Measurements from ENCODE around the gene NCBP3. TPM values are rescaled to one million over a fixed set of nuclear protein-coding genes. Genes with fewer than 3 reads are reported as not detected.
"Not testable (repeated sequence)": the region's sequence is repeated elsewhere in the genome, so short reads cannot be mapped to it uniquely, and the experiment has no call there.

Gene NCBP3
- total and polyA plus RNA-seq, 4 donors = 23.8 to 63.2 (median 44.2) TPM

DNA sequence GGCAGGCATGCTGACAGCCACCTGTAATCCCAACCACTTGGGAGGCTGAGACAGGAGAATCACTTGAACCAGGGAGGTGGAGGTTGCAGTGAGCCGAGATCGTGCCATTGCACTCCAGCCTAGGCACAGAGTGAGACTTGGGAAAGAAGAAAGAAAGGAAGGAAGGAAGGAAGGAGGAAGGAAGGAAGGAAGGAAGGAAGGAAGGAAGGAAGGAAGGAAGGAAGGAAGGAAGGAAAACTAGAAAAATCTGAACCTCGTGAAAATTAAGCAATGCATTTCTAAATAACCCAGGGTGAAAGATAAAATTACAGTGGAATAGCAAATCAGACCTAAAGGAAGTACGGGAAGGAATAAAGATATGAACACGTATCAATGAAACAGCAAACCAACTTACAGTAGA lies 60.7 kb downstream of the NCBP3 start:
- WGBS (ENCODE audit: insufficient coverage) = no CpG with 5 or more reads among the region's 5 CpGs
- H3K27ac ChIP-seq (ENCODE audit: low read depth, low read length); H3K27me3 ChIP-seq (ENCODE audit: control insufficient read depth, insufficient read depth, low read length); H3K4me1 ChIP-seq (ENCODE audit: control insufficient read depth, insufficient read depth, low read length); DNase-seq (ENCODE audit: low read depth in 4 of 6, low spot score in 6 of 6); H3K9me3 ChIP-seq (ENCODE audit: control insufficient read depth, insufficient read depth, low read length); H3K36me3 ChIP-seq (ENCODE audit: control insufficient read depth, insufficient read depth, low read length); H3K4me3 ChIP-seq (ENCODE audit: low read depth, low read length): not testable (repeated sequence)

DNA sequence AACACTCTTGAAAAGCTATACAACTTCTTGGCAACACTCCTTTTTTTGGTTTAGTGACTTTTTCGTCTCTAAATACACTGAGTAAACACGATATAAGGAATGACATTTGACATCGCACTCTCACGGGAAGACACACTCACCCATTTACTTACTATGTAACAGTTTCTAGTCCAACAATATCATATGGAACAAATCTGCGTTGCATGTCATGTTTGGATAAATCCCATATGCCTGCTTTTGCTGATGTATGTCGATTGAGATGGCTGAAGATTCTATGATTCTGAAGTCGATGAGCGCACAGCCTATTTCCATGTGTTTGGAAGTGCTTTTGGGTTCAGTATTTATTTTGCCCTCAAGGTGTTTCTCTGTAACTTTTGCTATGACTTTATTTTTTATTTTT lies 63.3 kb downstream of the NCBP3 start:
- 89% methylated on average over 3 of the region's 8 CpGs for WGBS (ENCODE audit: insufficient coverage)
- Histone ChIP-seq H3K27me3 (ENCODE audit: control insufficient read depth, insufficient read depth, low read length) (no peaks in the 10 kb centered on the region), H3K4me1 (ENCODE audit: control insufficient read depth, insufficient read depth, low read length) (no peaks in the 10 kb centered on the region), H3K27ac (ENCODE audit: low read depth, low read length) (no peak overlapping the region), H3K9me3 (ENCODE audit: control insufficient read depth, insufficient read depth, low read length) (no peaks in the 10 kb centered on the region), H3K4me3 (ENCODE audit: low read depth, low read length) (no peak overlapping the region), H3K36me3 (ENCODE audit: control insufficient read depth, insufficient read depth, low read length) (no peaks in the 10 kb centered on the region)
- no peak for DNase-seq (ENCODE audit: low read depth in 4 of 6, low spot score in 6 of 6)

- no peak for DNase-seq (ENCODE audit: low read depth in 4 of 6, low spot score in 6 of 6)
- Histone ChIP-seq H3K36me3 (ENCODE audit: control insufficient read depth, insufficient read depth, low read length) (no peaks in the 10 kb centered on the region), H3K4me3 (ENCODE audit: low read depth, low read length) (no peak overlapping the region), H3K27me3 (ENCODE audit: control insufficient read depth, insufficient read depth, low read length) (no peaks in the 10 kb centered on the region), H3K4me1 (ENCODE audit: control insufficient read depth, insufficient read depth, low read length) (no peaks in the 10 kb centered on the region), H3K9me3 (ENCODE audit: control insufficient read depth, insufficient read depth, low read length) (no peaks in the 10 kb centered on the region), H3K27ac (ENCODE audit: low read depth, low read length) (no peak overlapping the region)
- WGBS (ENCODE audit: insufficient coverage) = no CpG with 5 or more reads among the region's 6 CpGs
These were observed 65.1 kb downstream of the NCBP3 start for GRCh38 chr17:3780986-3781385.

- no peaks in the 10 kb centered on the region for H3K9me3 ChIP-seq (ENCODE audit: control insufficient read depth, insufficient read depth, low read length)
- no peaks in the 10 kb centered on the region for H3K27me3 ChIP-seq (ENCODE audit: control insufficient read depth, insufficient read depth, low read length)
- no peak overlapping the region for H3K27ac ChIP-seq (ENCODE audit: low read depth, low read length)
- no peaks in the 10 kb centered on the region for H3K36me3 ChIP-seq (ENCODE audit: control insufficient read depth, insufficient read depth, low read length)
- H3K4me1 ChIP-seq (ENCODE audit: control insufficient read depth, insufficient read depth, low read length) = no peaks in the 10 kb centered on the region
- DNase-seq (ENCODE audit: low read depth in 4 of 6, low spot score in 6 of 6) = no peak
- WGBS (ENCODE audit: insufficient coverage) = 80% methylated on average over 14 of the region's 20 CpGs
- no peak overlapping the region for H3K4me3 ChIP-seq (ENCODE audit: low read depth, low read length)
These were observed 68.5 kb downstream of the NCBP3 start for GRCh38 chr17:3777366-3778120.

GRCh38 chr17:3773966-3774365 lies 72.1 kb downstream of the NCBP3 start:
- WGBS (ENCODE audit: insufficient coverage) = 100% methylated on average over 1 of the region's 3 CpGs
- no peak for DNase-seq (ENCODE audit: low read depth in 4 of 6, low spot score in 6 of 6)
- H3K27me3 ChIP-seq (ENCODE audit: control insufficient read depth, insufficient read depth, low read length) = no peaks in the 10 kb centered on the region
- no peak overlapping the region for H3K4me3 ChIP-seq (ENCODE audit: low read depth, low read length)
- peaks cover 13% of the 10 kb centered on the region for H3K4me1 ChIP-seq (ENCODE audit: control insufficient read depth, insufficient read depth, low read length)
- H3K27ac ChIP-seq (ENCODE audit: low read depth, low read length) = no peak overlapping the region
- H3K9me3 ChIP-seq (ENCODE audit: control insufficient read depth, insufficient read depth, low read length) = no peaks in the 10 kb centered on the region
- no peaks in the 10 kb centered on the region for H3K36me3 ChIP-seq (ENCODE audit: control insufficient read depth, insufficient read depth, low read length)

GRCh38 chr17:3773511-3773910 lies 72.5 kb downstream of the NCBP3 start:
- Histone ChIP-seq H3K36me3 (ENCODE audit: control insufficient read depth, insufficient read depth, low read length) (no peaks in the 10 kb centered on the region), H3K27me3 (ENCODE audit: control insufficient read depth, insufficient read depth, low read length) (no peaks in the 10 kb centered on the region), H3K9me3 (ENCODE audit: control insufficient read depth, insufficient read depth, low read length) (no peaks in the 10 kb centered on the region), H3K4me3 (ENCODE audit: low read depth, low read length) (no peak overlapping the region), H3K27ac (ENCODE audit: low read depth, low read length) (no peak overlapping the region), H3K4me1 (ENCODE audit: control insufficient read depth, insufficient read depth, low read length) (peaks cover 13% of the 10 kb centered on the region)
- no peak for DNase-seq (ENCODE audit: low read depth in 4 of 6, low spot score in 6 of 6)
- no CpG with 5 or more reads among the region's 5 CpGs for WGBS (ENCODE audit: insufficient coverage)

- Histone ChIP-seq H3K4me1 (ENCODE audit: control insufficient read depth, insufficient read depth, low read length) (peaks cover 13% of the 10 kb centered on the region), H3K27me3 (ENCODE audit: control insufficient read depth, insufficient read depth, low read length) (no peaks in the 10 kb centered on the region), H3K27ac (ENCODE audit: low read depth, low read length) (no peak overlapping the region), H3K9me3 (ENCODE audit: control insufficient read depth, insufficient read depth, low read length) (no peaks in the 10 kb centered on the region), H3K36me3 (ENCODE audit: control insufficient read depth, insufficient read depth, low read length) (no peaks in the 10 kb centered on the region), H3K4me3 (ENCODE audit: low read depth, low read length) (no peak overlapping the region)
- DNase-seq (ENCODE audit: low read depth in 4 of 6, low spot score in 6 of 6) = no peak
- 81% methylated on average over 11 of the region's 12 CpGs for WGBS (ENCODE audit: insufficient coverage)
These were observed 73.3 kb downstream of the NCBP3 start for GRCh38 chr17:3772764-3773163.

DNA sequence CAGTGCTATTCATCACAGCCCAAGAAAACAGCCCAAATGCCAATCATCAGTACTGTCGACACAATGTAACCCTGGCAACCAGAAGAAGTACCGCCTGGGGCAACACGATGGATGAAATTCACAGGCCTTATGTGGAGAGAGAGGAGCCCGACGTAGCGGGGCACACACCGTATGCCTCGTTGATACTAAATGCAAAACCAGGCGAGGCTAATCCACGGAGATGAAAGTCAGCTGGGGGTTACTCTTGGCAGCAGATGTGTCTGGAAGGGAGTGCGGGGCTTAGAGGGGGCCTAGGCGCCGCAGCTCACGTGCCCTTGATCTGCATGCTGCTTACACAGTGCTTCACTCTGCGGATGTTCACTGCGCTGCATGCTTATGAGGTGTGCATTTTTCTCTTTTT lies 74.9 kb downstream of the NCBP3 start:
- no peak overlapping the region for H3K4me3 ChIP-seq (ENCODE audit: low read depth, low read length)
- no peak overlapping the region for H3K27ac ChIP-seq (ENCODE audit: low read depth, low read length)
- WGBS (ENCODE audit: insufficient coverage) = 25% methylated on average over 11 of the region's 16 CpGs
- peaks cover 13% of the 10 kb centered on the region for H3K4me1 ChIP-seq (ENCODE audit: control insufficient read depth, insufficient read depth, low read length)
- peak in 2 of 6 donors; percentile 54 to 58 for DNase-seq (ENCODE audit: low read depth in 4 of 6, low spot score in 6 of 6)
- no peaks in the 10 kb centered on the region for H3K36me3 ChIP-seq (ENCODE audit: control insufficient read depth, insufficient read depth, low read length)
- no peaks in the 10 kb centered on the region for H3K27me3 ChIP-seq (ENCODE audit: control insufficient read depth, insufficient read depth, low read length)
- no peaks in the 10 kb centered on the region for H3K9me3 ChIP-seq (ENCODE audit: control insufficient read depth, insufficient read depth, low read length)

DNA sequence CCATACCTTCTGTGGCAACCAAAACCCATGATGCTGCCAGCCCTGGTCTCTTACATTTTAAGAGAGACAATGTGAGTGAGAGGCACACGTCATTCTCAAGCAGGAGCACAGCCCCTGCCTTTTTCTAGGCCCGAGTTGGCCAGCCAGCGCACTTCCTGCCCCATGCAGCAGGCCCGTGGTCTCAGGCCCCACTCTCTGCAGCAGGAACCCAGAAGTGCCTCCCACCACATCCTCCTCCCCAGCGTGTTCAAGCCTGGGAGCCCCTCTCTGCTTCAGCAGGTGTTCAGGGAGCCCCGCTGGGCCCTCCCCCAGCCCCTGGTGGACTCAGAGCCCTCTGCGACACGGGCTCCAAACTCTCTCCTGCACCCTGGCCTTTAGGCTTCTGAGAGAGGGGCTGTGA lies 75.6 kb downstream of the NCBP3 start:
- Histone ChIP-seq H3K4me1 (ENCODE audit: control insufficient read depth, insufficient read depth, low read length) (peaks cover 13% of the 10 kb centered on the region), H3K4me3 (ENCODE audit: low read depth, low read length) (no peak overlapping the region), H3K36me3 (ENCODE audit: control insufficient read depth, insufficient read depth, low read length) (no peaks in the 10 kb centered on the region), H3K27me3 (ENCODE audit: control insufficient read depth, insufficient read depth, low read length) (no peaks in the 10 kb centered on the region), H3K9me3 (ENCODE audit: control insufficient read depth, insufficient read depth, low read length) (no peaks in the 10 kb centered on the region), H3K27ac (ENCODE audit: low read depth, low read length) (no peak overlapping the region)
- no peak for DNase-seq (ENCODE audit: low read depth in 4 of 6, low spot score in 6 of 6)
- WGBS (ENCODE audit: insufficient coverage) = 54% methylated on average over 6 of the region's 8 CpGs

DNA sequence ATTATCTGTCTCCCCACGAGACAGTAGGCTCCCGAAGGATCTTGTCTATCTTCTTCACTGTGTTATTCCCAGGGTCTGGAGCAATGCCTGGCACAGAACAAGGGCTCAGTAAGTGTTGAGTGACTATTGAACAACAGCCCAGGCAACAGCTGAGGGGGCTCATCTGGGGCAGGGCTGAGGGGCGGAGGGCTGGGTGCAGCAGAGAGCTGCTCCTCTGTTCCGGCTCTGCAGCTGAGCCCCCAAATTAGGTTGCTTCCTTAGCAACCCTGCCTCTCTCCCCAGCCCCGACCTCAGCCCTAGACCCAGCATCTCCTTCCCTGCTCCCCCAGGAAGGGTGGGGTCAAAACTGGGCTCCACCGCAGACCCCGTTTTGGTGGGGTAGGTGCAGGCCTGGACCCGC lies 77.3 kb downstream of the NCBP3 start:
- H3K9me3 ChIP-seq (ENCODE audit: control insufficient read depth, insufficient read depth, low read length) = no peaks in the 10 kb centered on the region
- no peaks in the 10 kb centered on the region for H3K27me3 ChIP-seq (ENCODE audit: control insufficient read depth, insufficient read depth, low read length)
- WGBS (ENCODE audit: insufficient coverage) = 90% methylated on average over 8 of the region's 8 CpGs
- no peak overlapping the region for H3K4me3 ChIP-seq (ENCODE audit: low read depth, low read length)
- H3K4me1 ChIP-seq (ENCODE audit: control insufficient read depth, insufficient read depth, low read length) = peaks cover 13% of the 10 kb centered on the region
- no peak overlapping the region for H3K27ac ChIP-seq (ENCODE audit: low read depth, low read length)
- DNase-seq (ENCODE audit: low read depth in 4 of 6, low spot score in 6 of 6) = no peak
- no peaks in the 10 kb centered on the region for H3K36me3 ChIP-seq (ENCODE audit: control insufficient read depth, insufficient read depth, low read length)
